ENCODE results near the gene TMEM97.
"Not testable (repeated sequence)": the region's sequence is repeated elsewhere in the genome, so short reads cannot be mapped to it uniquely, and the experiment has no call there.

The TMEM97 gene

DNA sequence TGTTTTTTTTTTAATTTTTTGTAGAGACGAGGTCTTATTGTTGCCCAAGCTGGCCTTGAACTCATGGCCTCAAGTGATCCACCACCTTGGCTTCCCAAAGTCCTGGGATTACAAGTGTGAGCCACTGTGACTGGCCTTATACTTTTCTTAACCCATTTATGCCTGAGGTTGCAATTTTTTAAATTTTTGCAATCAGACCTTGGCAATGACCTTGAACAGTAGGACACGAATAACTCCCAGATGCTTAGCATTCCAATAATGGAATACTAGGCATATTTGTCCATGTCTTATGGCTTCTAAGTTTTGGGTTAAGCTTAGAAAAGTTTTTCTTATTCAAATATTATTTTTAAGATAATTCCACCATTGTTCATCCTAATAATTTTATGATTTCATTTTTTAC lies 28.3 kb upstream of the TMEM97 start:
- no peaks in the 10 kb centered on the region for H3K36me3 ChIP-seq
- no peak overlapping the region for H3K4me3 ChIP-seq (ENCODE audit: low read depth, low read length)
- H3K27me3 ChIP-seq, result no peaks in the 10 kb centered on the region
- DNase-seq, result no peak
- no peaks in the 10 kb centered on the region for H3K9me3 ChIP-seq
- TF ChIP-seq, protein P1, sequence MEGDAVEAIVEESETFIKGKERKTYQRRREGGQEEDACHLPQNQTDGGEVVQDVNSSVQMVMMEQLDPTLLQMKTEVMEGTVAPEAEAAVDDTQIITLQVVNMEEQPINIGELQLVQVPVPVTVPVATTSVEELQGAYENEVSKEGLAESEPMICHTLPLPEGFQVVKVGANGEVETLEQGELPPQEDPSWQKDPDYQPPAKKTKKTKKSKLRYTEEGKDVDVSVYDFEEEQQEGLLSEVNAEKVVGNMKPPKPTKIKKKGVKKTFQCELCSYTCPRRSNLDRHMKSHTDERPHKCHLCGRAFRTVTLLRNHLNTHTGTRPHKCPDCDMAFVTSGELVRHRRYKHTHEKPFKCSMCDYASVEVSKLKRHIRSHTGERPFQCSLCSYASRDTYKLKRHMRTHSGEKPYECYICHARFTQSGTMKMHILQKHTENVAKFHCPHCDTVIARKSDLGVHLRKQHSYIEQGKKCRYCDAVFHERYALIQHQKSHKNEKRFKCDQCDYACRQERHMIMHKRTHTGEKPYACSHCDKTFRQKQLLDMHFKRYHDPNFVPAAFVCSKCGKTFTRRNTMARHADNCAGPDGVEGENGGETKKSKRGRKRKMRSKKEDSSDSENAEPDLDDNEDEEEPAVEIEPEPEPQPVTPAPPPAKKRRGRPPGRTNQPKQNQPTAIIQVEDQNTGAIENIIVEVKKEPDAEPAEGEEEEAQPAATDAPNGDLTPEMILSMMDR (IDR thresholded peaks at IDR 0.05; ENCODE audit: low read depth, low read length), result no peak
- no peaks in the 10 kb centered on the region for H3K4me1 ChIP-seq

DNA sequence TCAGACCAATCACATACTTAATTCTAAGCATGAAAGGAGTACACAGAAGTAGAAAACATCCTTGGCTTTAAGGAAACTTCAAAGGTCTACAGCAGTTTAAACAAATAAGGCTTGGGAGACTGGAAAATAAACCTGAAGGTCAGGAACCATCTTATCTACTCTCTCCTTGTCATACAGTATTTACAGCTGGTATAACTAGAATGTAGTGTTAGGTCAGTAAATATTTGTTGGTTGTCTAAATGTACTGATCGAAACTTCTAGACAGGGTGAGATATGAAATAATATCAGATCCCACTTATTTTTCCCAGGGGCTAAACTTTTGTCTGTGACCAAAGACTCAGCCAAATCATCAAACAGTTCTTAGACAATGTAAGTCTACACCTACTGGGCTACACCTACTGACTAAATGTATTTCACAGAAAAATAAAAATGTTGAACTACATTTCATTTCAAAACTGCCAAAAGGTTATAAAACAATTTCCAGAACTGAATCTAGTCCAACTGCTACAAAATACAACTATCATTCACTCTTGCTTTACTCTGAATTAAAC lies 27.1 kb upstream of the TMEM97 start:
- Histone ChIP-seq H3K4me3 (ENCODE audit: low read depth, low read length) (no peak overlapping the region), H3K4me1 (no peaks in the 10 kb centered on the region), H3K9me3 (no peaks in the 10 kb centered on the region), H3K27me3 (no peaks in the 10 kb centered on the region), H3K36me3 (no peaks in the 10 kb centered on the region)
- TF ChIP-seq, protein P1 (IDR thresholded peaks at IDR 0.05; ENCODE audit: low read depth, low read length), result no peak
- DNase-seq, result no peak

DNA sequence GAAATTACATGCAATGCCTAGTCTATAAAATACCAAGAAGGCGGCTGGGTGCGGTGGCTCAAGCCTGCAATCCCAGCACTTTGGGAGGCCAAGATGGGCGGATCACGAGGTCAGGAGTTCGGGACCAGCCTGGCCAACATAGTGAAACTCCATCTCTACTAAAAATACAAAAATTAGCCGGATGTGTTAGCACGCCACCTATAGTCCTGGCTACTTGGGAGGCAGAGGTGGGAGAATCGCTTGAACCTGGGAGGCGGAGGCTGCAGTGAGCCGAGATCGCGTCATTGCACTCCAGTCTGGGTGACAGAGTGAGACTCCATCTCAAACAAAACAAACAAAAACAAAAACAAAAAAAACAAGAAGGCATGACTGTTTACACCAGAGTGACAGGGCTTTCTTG lies 26.1 kb upstream of the TMEM97 start:
- not testable (repeated sequence) for H3K4me3 ChIP-seq (ENCODE audit: low read depth, low read length); DNase-seq; H3K9me3 ChIP-seq; H3K27me3 ChIP-seq; H3K36me3 ChIP-seq; H3K4me1 ChIP-seq

DNA sequence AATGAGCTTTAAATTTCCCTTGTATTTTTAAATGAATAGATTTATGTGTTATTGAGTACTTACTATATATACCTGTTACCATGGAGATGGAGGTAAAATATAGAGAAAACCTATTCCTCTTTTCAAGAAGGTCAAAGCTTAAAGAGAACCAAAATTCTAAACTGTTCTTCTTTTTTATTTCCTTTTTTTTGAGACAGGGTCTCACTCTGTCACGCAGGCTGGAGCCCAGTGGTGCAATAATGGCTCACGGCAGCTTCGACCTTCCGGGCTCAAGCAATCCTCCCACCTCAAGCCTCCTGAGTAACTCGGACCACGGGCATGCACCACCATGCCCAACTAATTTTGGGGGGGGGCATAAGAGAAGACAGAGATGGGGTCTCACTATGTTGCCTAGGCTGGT lies 25.0 kb upstream of the TMEM97 start:
- H3K4me1 ChIP-seq, result no peaks in the 10 kb centered on the region
- no peaks in the 10 kb centered on the region for H3K9me3 ChIP-seq
- no peaks in the 10 kb centered on the region for H3K27me3 ChIP-seq
- H3K36me3 ChIP-seq, result no peaks in the 10 kb centered on the region
- TF ChIP-seq, protein P1 (IDR thresholded peaks at IDR 0.05; ENCODE audit: low read depth, low read length), result no peak
- DNase-seq, result no peak
- H3K4me3 ChIP-seq (ENCODE audit: low read depth, low read length), result no peak overlapping the region

DNA sequence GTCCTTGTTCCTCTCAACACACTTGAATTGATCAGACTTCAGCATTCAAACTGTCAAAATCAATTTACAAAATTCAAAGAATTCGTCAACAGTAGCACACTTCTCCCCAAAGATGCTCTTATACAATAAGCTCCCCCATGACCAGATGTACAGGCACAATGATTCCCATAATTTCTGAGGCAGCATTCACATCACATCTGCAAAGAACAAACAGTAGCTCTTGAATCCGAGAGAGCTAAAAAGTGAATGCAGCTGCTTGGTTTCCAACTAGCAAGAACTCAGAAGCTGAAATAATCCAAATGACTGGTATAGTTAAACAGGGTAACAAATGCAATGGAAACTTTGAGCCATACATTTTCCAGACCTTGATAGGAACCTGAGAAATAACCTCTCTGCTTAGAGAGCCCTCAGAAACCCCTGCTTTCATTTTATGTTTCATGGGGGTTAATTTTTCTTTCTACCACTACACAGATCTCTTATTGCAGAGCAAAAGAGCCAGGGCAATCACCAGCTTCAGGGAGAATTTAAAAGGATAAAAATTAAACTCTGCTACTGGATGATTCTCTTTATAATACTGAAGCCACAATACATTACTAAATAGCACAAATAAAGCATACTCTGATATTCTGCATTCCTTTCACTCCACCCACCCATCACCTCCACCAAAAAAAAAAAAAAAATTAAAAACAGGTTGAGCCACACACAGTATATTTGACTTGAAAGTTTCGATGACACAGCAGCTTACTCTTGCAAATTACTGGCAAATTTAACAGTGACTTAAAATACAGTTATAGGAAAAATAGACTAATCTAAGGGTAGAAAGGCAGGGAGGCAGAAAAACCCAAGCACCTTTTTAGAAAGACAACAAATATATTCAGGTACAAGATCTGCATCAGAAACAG lies 23.1 kb upstream of the TMEM97 start:
- DNase-seq, result no peak
- H3K4me1 ChIP-seq, result no peaks in the 10 kb centered on the region
- TF ChIP-seq, protein P1 (IDR thresholded peaks at IDR 0.05; ENCODE audit: low read depth, low read length), result no peak
- H3K4me3 ChIP-seq (ENCODE audit: low read depth, low read length), result no peak overlapping the region
- H3K36me3 ChIP-seq, result no peaks in the 10 kb centered on the region
- H3K27me3 ChIP-seq, result no peaks in the 10 kb centered on the region
- H3K9me3 ChIP-seq, result no peaks in the 10 kb centered on the region

DNA sequence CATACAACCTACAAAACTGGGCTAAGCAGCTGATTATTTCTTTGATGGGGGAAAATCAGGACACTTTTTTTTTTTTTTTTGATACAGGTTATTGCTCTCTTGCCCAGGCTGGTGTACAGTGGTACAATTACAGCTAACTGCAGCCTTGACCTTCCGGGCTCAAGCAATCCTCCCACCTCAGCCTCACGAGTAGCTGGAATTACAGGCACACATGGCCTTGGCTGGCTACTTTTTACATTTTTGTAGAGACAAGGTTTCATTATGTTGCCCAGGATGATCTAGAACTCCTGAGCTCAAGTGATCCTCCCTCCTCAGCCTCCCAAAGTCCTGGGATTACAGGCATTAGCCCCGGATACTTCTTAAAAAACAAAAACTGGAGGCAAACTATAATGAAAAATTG lies 20.6 kb upstream of the TMEM97 start:
- DNase-seq, result no peak
- no peak overlapping the region for H3K4me3 ChIP-seq (ENCODE audit: low read depth, low read length)
- no peaks in the 10 kb centered on the region for H3K27me3 ChIP-seq
- no peaks in the 10 kb centered on the region for H3K4me1 ChIP-seq
- no peaks in the 10 kb centered on the region for H3K9me3 ChIP-seq
- no peaks in the 10 kb centered on the region for H3K36me3 ChIP-seq
- TF ChIP-seq, protein P1 (IDR thresholded peaks at IDR 0.05; ENCODE audit: low read depth, low read length), result no peak

Measured in BE2C (cell line).